HG02642 (cell line): ENCODE data around the gene PRAMEF18.
"Not testable (repeated sequence)": the region's sequence is repeated elsewhere in the genome, so short reads cannot be mapped to it uniquely, and the experiment has no call there.

Experiments
- ATAC-seq: cut with Tn5 transposase; IDR thresholded peaks from one replicate; pipeline ENCODE4 v1.9.1; 2021; ENCODE audit warnings: mild to moderate bottlenecking; ENCODE audit not compliant: unreplicated experiment, poor library complexity

PRAMEF18 gene, protein sequence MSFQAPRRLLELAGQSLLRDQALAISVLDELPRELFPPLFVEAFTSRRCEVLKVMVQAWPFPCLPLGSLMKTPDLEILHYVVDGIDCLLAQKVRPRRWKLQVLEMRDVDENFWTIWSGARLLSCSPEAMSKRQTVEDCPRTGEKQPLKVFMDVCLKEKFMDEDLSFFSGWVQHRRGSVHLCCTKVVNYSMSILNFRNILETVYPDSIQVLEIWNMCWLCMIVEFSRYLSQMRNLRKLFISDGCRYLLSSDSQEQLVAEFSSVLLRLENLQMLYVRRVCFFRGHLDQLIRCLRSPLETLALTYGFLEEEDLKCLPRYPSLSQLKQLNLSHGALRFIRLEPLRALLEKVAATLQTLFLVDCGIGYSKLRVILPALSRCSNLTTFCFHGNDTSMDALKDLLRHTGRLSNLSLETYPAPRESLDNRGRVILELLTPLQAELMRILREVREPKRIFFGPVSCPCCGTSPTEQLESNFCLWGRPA

GRCh38 chr1:13225675-13226204 lies at the start of gene PRAMEF18:
TSS of gene PRAMEF18 (minus strand) at chr1:13226154. CDS start at chr1:13226106, 48 bp downstream.
- not testable (repeated sequence) for ATAC-seq

- not testable (repeated sequence) for ATAC-seq
Observed at GRCh38 chr1:13265124-13265523, 39.2 kb upstream of the PRAMEF18 start.

GRCh38 chr1:13253898-13254297 lies 27.9 kb upstream of the PRAMEF18 start, which contains the start of gene PRAMEF5:
TSS of gene PRAMEF5 (plus strand) at chr1:13254198. CDS start at chr1:13259269, 5,071 bp downstream.
- not testable (repeated sequence) for ATAC-seq

DNA sequence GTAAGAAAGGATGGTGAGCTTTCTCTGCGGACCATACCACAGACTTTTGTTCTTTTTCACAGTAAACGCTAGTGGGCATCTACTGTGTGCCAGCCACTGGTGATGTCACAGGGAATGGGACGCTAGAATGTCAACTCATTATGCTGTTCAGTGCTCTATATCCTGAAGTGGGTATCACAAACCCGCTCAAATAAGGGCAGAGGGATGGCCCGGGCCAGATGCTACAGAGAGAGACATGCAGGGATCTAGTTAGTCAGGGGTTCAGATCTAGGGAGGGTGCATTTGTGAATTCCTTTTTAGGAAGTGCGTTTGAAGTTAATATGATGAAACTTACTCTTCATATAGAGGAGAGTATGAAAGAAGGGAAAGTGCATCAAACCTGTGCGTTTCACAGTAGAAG lies 21.2 kb upstream of the PRAMEF18 start:
- ATAC-seq: not testable (repeated sequence)

- ATAC-seq: not testable (repeated sequence)
Observed at GRCh38 chr1:13246554-13246871, 20.6 kb upstream of the PRAMEF18 start.

DNA sequence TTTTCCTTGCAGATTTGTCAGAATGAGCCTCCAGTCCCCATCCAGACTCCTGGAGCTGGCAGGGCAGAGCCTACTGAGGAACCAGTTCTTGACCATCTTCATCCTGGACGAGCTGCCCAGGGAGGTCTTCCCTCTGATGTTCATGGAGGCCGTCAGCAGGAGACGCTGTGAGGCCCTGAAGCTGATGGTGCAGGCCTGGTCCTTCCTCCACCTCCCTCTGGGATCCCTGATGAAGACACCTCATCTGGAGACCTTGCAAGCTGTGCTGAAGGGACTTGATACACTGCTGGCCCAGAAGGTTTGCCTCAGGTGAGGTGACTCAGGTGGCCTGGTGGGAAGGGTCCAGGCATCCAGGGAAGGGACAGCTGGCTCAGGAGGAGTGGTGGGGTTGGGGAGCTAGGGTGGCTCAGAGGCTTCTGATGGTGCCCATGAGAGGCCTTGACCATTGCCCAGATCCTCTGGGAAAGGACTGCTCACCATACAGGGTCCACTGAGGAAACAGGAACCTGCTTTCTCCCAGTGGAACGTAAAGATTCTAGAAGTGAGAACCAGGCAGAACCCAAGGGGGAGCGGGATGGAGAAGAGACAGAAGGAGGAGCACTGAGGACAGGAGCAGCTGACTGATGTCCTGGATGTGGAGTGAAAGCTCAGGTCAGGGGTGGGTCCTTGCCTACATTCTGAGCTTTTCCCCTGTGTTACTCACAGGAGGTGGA lies 20.0 kb upstream of the PRAMEF18 start:
- not testable (repeated sequence) for ATAC-seq

- not testable (repeated sequence) for ATAC-seq
Observed at GRCh38 chr1:13243536-13244263, 17.7 kb upstream of the PRAMEF18 start.

GRCh38 chr1:13239633-13240032 lies 13.7 kb upstream of the PRAMEF18 start:
- ATAC-seq: not testable (repeated sequence)

GRCh38 chr1:13237572-13237971 lies 11.6 kb upstream of the PRAMEF18 start:
- ATAC-seq: not testable (repeated sequence)

GRCh38 chr1:13234057-13234456 lies 8.1 kb upstream of the PRAMEF18 start:
- not testable (repeated sequence) for ATAC-seq

DNA sequence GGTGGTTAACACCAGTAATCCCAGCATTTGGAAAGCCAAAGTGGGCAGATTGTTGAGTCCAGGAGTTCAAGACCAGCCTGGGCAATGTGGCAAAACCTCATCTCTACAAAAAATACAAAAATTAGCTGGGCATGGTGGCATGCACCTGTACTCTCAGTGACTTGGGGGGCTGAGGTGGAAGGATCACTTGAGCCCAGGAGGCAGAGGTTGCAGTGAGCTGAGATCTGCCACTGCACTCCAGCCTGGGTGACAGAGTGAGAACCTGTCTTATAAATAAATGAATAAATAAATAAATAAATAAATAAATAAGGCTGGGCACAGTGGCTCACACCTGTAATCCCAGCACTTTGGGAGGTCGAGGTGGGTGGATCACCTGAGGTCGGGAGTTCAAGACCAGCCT lies 6.1 kb upstream of the PRAMEF18 start:
- ATAC-seq: not testable (repeated sequence)

- ATAC-seq: not testable (repeated sequence)
Observed at GRCh38 chr1:13231061-13231750, 5.3 kb upstream of the PRAMEF18 start.

DNA sequence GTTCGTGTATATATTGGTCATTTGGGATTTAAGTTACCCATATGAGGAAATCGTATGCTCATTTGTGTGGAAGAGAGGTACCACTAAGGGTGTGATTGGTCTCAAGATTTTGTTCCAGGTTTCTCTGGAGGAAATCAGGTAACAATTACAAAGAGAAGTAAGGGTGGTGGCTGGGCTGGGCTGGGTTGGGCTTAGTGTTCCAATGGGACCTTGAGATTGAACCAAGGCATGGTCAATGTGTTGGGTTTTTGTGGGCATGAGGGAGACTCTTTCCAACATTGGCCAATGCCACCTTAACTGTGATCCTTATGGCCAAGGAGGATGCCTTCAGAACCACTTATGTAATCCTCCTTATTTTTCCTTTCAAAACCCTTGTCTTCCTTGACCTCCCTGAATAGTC lies 4.6 kb upstream of the PRAMEF18 start:
- ATAC-seq: not testable (repeated sequence)

DNA sequence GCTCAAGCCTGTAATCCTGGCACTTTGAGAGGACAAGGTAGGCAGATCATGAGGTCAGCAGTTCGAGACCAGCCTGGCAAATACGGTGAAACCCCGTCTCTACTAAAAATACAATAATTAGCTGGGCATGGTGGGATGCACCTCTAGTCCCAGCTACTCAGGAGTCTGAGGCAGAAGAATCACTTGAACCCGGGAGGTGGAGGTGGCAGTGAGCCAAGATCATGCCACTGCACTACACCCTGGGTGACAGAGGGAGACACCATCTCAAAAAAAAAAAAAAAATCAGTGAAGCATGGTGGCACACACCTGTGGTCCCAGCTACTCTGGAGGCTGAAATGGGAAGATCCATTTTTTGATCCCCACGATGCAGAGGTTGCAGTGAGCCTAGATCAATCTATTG lies 4.1 kb upstream of the PRAMEF18 start:
- not testable (repeated sequence) for ATAC-seq

- ATAC-seq: no peak
Observed at GRCh38 chr1:13228343-13228781, 2.4 kb upstream of the PRAMEF18 start.

GRCh38 chr1:13227271-13228055 lies 1.5 kb upstream of the PRAMEF18 start:
- not testable (repeated sequence) for ATAC-seq

DNA sequence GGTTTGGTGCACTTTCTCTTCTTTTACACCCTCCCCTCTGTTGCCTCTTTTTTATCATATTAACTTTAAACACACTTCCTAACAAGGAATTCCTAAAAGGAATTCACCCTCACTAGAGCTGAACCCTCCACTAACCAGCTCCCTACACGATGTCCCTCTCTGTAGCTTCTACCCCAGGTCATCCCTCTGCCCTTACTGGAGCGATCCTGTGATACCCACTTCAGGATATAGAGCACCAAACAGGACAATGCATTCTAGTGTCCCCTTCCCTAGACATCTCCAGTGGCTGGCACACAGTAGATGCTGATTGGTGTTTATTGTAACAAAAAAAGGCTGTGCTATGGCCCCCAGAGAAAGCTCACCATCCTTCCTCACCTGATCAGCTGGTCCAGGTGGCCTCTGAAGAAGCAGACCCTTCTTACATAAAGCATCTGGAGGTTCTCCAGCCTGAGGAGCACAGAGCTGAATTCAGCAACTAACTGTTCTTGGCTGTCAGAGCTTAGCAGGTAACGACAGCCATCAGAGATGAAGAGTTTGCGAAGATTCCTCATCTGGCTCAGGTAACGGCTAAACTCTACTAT lies 1.4 kb downstream of the PRAMEF18 start:
- ATAC-seq: no peak

- not testable (repeated sequence) for ATAC-seq
Observed at GRCh38 chr1:13222788-13223187, 3.2 kb downstream of the PRAMEF18 start.
